HG03354 (cell line): Measurements from ENCODE around the gene CTAGE1.
"Not testable (repeated sequence)": the region's sequence is repeated elsewhere in the genome, so short reads cannot be mapped to it uniquely, and the experiment has no call there.

Source experiments
- ATAC-seq: cut with Tn5 transposase; IDR thresholded peaks from one replicate; pipeline ENCODE4 v1.9.1; 2021; ENCODE audit warnings: mild to moderate bottlenecking; ENCODE audit not compliant: unreplicated experiment, poor library complexity, severe bottlenecking

The CTAGE1 gene

GRCh38 chr18:22399949-22400348 is 17.8 kb downstream of the CTAGE1 start:
- ATAC-seq: no peak

GRCh38 chr18:22398464-22398863 is 19.3 kb downstream of the CTAGE1 start:
- ATAC-seq: no peak

GRCh38 chr18:22394428-22394827 is 23.3 kb downstream of the CTAGE1 start:
- no peak for ATAC-seq

- not testable (repeated sequence) for ATAC-seq
Observed at GRCh38 chr18:22393164-22393563, 24.6 kb downstream of the CTAGE1 start.

- no peak for ATAC-seq
Observed at GRCh38 chr18:22391407-22392345, 26.0 kb downstream of the CTAGE1 start.

- ATAC-seq: no peak
Observed at GRCh38 chr18:22387787-22388186, 29.9 kb downstream of the CTAGE1 start.

GRCh38 chr18:22387364-22387763 is 30.4 kb downstream of the CTAGE1 start:
- ATAC-seq: no peak

GRCh38 chr18:22385718-22386117 is 32.0 kb downstream of the CTAGE1 start:
- no peak for ATAC-seq

GRCh38 chr18:22378672-22379282 is 38.9 kb downstream of the CTAGE1 start:
- ATAC-seq: no peak

- ATAC-seq: no peak
Observed at GRCh38 chr18:22377769-22378168, 39.9 kb downstream of the CTAGE1 start.

GRCh38 chr18:22370414-22370813 is 47.3 kb downstream of the CTAGE1 start:
- no peak for ATAC-seq

GRCh38 chr18:22368021-22368420 is 49.7 kb downstream of the CTAGE1 start:
- ATAC-seq: no peak

- ATAC-seq: no peak
Observed at GRCh38 chr18:22367303-22367702, 50.4 kb downstream of the CTAGE1 start.

GRCh38 chr18:22363867-22364463 is 53.8 kb downstream of the CTAGE1 start:
- no peak for ATAC-seq
